ENCODE measurements around the gene ZNF628. TPM values are rescaled to one million over a fixed set of nuclear protein-coding genes. Genes with fewer than 3 reads are reported as not detected.

Gene ZNF628
- total and polyA plus RNA-seq, 5 donors from 2014 or later, result 0.05 to 23.9 (median 0.09) TPM

- Mint-ChIP-seq H3K36me3 (peaks cover 12% of the 10 kb centered on the region), H3K27ac (no peak overlapping the region), H3K9me3 (peaks cover 0 to 2% (median 0%) of the 10 kb centered on the region in 7 donors), H3K27me3 (peaks cover 27% of the 10 kb centered on the region), H3K4me1 (peaks cover 0 to 17% (median 9%) of the 10 kb centered on the region in 4 donors), H3K4me3 (peak overlapping the region in 3 of 4 donors; percentile 27 to 70 (median 35))
- peak in 1 of 3 donors; percentile 23 for DNase-seq
- H3K4me1 ChIP-seq (ENCODE audit: control insufficient read depth, insufficient read depth, low read length, poor library complexity, severe bottlenecking), result peaks cover 16% of the 10 kb centered on the region
- no peak overlapping the region for H3K4me3 ChIP-seq (ENCODE audit: low read depth, low read length)
- no peaks in the 10 kb centered on the region for H3K9me3 ChIP-seq (ENCODE audit: control insufficient read depth in 2 of 2, low read length in 2 of 2)
- ATAC-seq (ENCODE audit: low read depth in 2 of 2), result no peak
- H3K36me3 ChIP-seq (ENCODE audit: control insufficient read depth, insufficient read depth, low read length), result no peaks in the 10 kb centered on the region
- H3K27ac ChIP-seq (ENCODE audit: insufficient read depth, low read length, poor library complexity, severe bottlenecking), result no peak overlapping the region
- peaks cover 2% of the 10 kb centered on the region for H3K27me3 ChIP-seq (ENCODE audit: control insufficient read depth, insufficient read depth, low read length)
Measured at GRCh38 chr19:55451965-55452748, 24.3 kb upstream of the ZNF628 start.

- no peak overlapping the region for H3K27ac Mint-ChIP-seq
- peaks cover 27% of the 10 kb centered on the region for H3K27me3 Mint-ChIP-seq
- Histone ChIP-seq H3K9me3 (ENCODE audit: control insufficient read depth in 2 of 2, low read length in 2 of 2) (no peaks in the 10 kb centered on the region), H3K27ac (ENCODE audit: insufficient read depth, low read length, poor library complexity, severe bottlenecking) (no peak overlapping the region), H3K27me3 (ENCODE audit: control insufficient read depth, insufficient read depth, low read length) (peaks cover 2% of the 10 kb centered on the region), H3K36me3 (ENCODE audit: control insufficient read depth, insufficient read depth, low read length) (no peaks in the 10 kb centered on the region), H3K4me1 (ENCODE audit: control insufficient read depth, insufficient read depth, low read length, poor library complexity, severe bottlenecking) (peaks cover 16% of the 10 kb centered on the region), H3K4me3 (ENCODE audit: low read depth, low read length) (no peak overlapping the region)
- DNase-seq (peak in 2 of 3 donors; percentile 12 to 52), ATAC-seq (ENCODE audit: low read depth in 2 of 2) (no peak)
- H3K9me3 Mint-ChIP-seq, result peaks cover 0 to 2% (median 0%) of the 10 kb centered on the region in 7 donors
- peaks cover 0 to 17% (median 9%) of the 10 kb centered on the region in 4 donors for H3K4me1 Mint-ChIP-seq
- peak overlapping the region in 1 of 4 donors; percentile 21 for H3K4me3 Mint-ChIP-seq
- peaks cover 12% of the 10 kb centered on the region for H3K36me3 Mint-ChIP-seq
Measured at GRCh38 chr19:55452749-55453346, 23.6 kb upstream of the ZNF628 start.

DNA sequence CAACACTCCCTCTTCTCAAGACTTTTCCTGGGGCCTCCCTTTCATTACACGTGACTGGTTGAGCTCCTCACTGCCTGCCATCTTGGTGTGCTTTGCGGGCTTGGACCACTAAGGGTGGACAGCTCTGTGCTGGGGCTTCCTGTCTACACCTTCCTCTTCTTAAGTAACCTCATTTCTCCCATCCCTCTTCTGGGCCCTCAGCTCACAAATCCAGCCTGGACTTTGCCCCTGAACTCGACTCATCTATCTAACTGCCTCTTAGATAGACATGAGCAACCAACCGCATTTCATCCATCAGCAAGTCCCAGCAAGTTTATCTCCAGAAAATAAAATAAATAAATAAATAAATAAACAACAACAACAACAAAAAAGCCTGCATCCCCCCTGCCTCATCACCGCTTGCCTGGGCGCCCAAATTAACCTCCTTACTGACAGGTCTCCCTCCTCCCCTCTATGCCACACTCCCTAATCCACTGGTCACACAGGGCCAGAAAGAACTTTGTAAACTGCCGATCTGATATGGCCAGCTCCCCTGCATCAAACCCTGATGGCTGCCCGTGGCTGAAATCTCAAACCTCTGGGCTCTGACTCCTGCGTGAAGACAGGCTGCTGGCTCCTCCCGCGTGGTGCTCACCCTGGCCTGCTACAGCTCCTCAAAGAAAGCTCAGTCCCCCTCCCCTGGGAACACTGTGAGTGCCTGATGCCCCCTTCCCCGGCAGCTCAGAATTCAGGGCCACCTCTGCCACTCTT is 22.7 kb upstream of the ZNF628 start:
- Mint-ChIP-seq H3K27ac (no peak overlapping the region), H3K27me3 (peaks cover 27% of the 10 kb centered on the region), H3K4me1 (peaks cover 0 to 17% (median 9%) of the 10 kb centered on the region in 4 donors), H3K36me3 (peaks cover 12% of the 10 kb centered on the region), H3K4me3 (peak overlapping the region in 3 of 4 donors; percentile 23 to 66 (median 39)), H3K9me3 (peaks cover 0 to 2% (median 0%) of the 10 kb centered on the region in 7 donors)
- no peak for DNase-seq
- no peak for ATAC-seq (ENCODE audit: low read depth in 2 of 2)
- peaks cover 16% of the 10 kb centered on the region for H3K4me1 ChIP-seq (ENCODE audit: control insufficient read depth, insufficient read depth, low read length, poor library complexity, severe bottlenecking)
- H3K4me3 ChIP-seq (ENCODE audit: low read depth, low read length), result no peak overlapping the region
- no peaks in the 10 kb centered on the region for H3K9me3 ChIP-seq (ENCODE audit: control insufficient read depth in 2 of 2, low read length in 2 of 2)
- H3K27ac ChIP-seq (ENCODE audit: insufficient read depth, low read length, poor library complexity, severe bottlenecking), result no peak overlapping the region
- H3K36me3 ChIP-seq (ENCODE audit: control insufficient read depth, insufficient read depth, low read length), result no peaks in the 10 kb centered on the region
- H3K27me3 ChIP-seq (ENCODE audit: control insufficient read depth, insufficient read depth, low read length), result peaks cover 2% of the 10 kb centered on the region

DNA sequence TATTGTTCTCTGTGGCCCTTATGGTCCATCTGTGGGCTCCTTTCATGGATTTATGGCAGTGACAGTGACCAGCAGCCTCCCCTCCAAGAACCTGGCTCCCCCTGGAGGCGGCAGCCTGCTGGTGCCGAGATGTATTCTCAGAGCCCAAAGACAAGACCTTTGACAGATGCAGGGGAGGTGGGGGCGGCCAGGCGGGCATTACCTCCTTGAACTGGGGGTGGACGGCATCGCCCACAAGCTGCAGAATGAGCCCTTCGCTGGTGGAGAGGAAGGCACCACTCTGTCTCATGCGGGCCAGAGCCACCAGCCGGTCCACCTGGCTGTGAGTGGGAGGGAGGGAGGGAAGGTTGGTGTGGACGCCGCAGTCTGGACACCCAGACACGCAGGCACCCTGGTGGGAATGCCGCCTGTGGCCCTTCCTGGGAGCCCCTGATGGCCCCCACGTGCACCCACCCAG is 21.6 kb upstream of the ZNF628 start:
- H3K36me3 ChIP-seq (ENCODE audit: control insufficient read depth, insufficient read depth, low read length), result no peaks in the 10 kb centered on the region
- no peak overlapping the region for H3K4me3 ChIP-seq (ENCODE audit: low read depth, low read length)
- ATAC-seq (ENCODE audit: low read depth in 2 of 2) (peak in 1 of 2 donors; percentile 27), DNase-seq (peak; percentile 21 to 56 (median 27))
- no peak overlapping the region for H3K4me3 Mint-ChIP-seq
- H3K27me3 Mint-ChIP-seq, result peaks cover 27% of the 10 kb centered on the region
- H3K9me3 ChIP-seq (ENCODE audit: control insufficient read depth in 2 of 2, low read length in 2 of 2), result no peaks in the 10 kb centered on the region
- H3K27ac Mint-ChIP-seq, result no peak overlapping the region
- peaks cover 0 to 2% (median 0%) of the 10 kb centered on the region in 7 donors for H3K9me3 Mint-ChIP-seq
- peaks cover 16% of the 10 kb centered on the region for H3K4me1 ChIP-seq (ENCODE audit: control insufficient read depth, insufficient read depth, low read length, poor library complexity, severe bottlenecking)
- peaks cover 2% of the 10 kb centered on the region for H3K27me3 ChIP-seq (ENCODE audit: control insufficient read depth, insufficient read depth, low read length)
- peaks cover 12% of the 10 kb centered on the region for H3K36me3 Mint-ChIP-seq
- H3K27ac ChIP-seq (ENCODE audit: insufficient read depth, low read length, poor library complexity, severe bottlenecking), result no peak overlapping the region
- H3K4me1 Mint-ChIP-seq, result peaks cover 0 to 19% (median 9%) of the 10 kb centered on the region in 4 donors

GRCh38 chr19:55455576-55456235 is 20.7 kb upstream of the ZNF628 start:
- no peak for ATAC-seq (ENCODE audit: low read depth in 2 of 2)
- H3K4me3 Mint-ChIP-seq, result peak overlapping the region in 1 of 4 donors; percentile 2
- peaks cover 0 to 2% (median 0%) of the 10 kb centered on the region in 7 donors for H3K9me3 Mint-ChIP-seq
- peaks cover 0 to 28% (median 12%) of the 10 kb centered on the region in 4 donors for H3K4me1 Mint-ChIP-seq
- peaks cover 12% of the 10 kb centered on the region for H3K36me3 Mint-ChIP-seq
- H3K27me3 ChIP-seq (ENCODE audit: control insufficient read depth, insufficient read depth, low read length), result peaks cover 2% of the 10 kb centered on the region
- DNase-seq, result no peak
- no peak overlapping the region for H3K27ac ChIP-seq (ENCODE audit: insufficient read depth, low read length, poor library complexity, severe bottlenecking)
- H3K27me3 Mint-ChIP-seq, result peaks cover 23% of the 10 kb centered on the region
- H3K9me3 ChIP-seq (ENCODE audit: control insufficient read depth in 2 of 2, low read length in 2 of 2), result no peaks in the 10 kb centered on the region
- H3K27ac Mint-ChIP-seq, result no peak overlapping the region
- no peak overlapping the region for H3K4me3 ChIP-seq (ENCODE audit: low read depth, low read length)
- peaks cover 19% of the 10 kb centered on the region for H3K4me1 ChIP-seq (ENCODE audit: control insufficient read depth, insufficient read depth, low read length, poor library complexity, severe bottlenecking)
- no peaks in the 10 kb centered on the region for H3K36me3 ChIP-seq (ENCODE audit: control insufficient read depth, insufficient read depth, low read length)

- Mint-ChIP-seq H3K9me3 (peaks cover 0 to 2% (median 0%) of the 10 kb centered on the region in 7 donors), H3K4me3 (peak overlapping the region in 1 of 4 donors; percentile 70), H3K27ac (peak overlapping the region in 1 of 3 donors; percentile 51), H3K4me1 (peaks cover 0 to 31% (median 12%) of the 10 kb centered on the region in 4 donors), H3K27me3 (peaks cover 20% of the 10 kb centered on the region), H3K36me3 (peaks cover 12% of the 10 kb centered on the region)
- Histone ChIP-seq H3K4me3 (ENCODE audit: low read depth, low read length) (no peak overlapping the region), H3K9me3 (ENCODE audit: control insufficient read depth in 2 of 2, low read length in 2 of 2) (no peaks in the 10 kb centered on the region), H3K27me3 (ENCODE audit: control insufficient read depth, insufficient read depth, low read length) (peaks cover 2% of the 10 kb centered on the region), H3K36me3 (ENCODE audit: control insufficient read depth, insufficient read depth, low read length) (no peaks in the 10 kb centered on the region), H3K4me1 (ENCODE audit: control insufficient read depth, insufficient read depth, low read length, poor library complexity, severe bottlenecking) (peaks cover 25% of the 10 kb centered on the region), H3K27ac (ENCODE audit: insufficient read depth, low read length, poor library complexity, severe bottlenecking) (no peak overlapping the region)
- DNase-seq, result no peak
- ATAC-seq (ENCODE audit: low read depth in 2 of 2), result no peak
Measured at GRCh38 chr19:55456347-55456746, 20.1 kb upstream of the ZNF628 start.

Data from CD4-positive, CD25-positive, alpha-beta regulatory T cell (primary cell).